Activated naive CD8-positive, alpha-beta T cell treated with anti-CD3 and anti-CD28 coated beads, Interleukin-2, amount 10 ng/mL, durations not matched to agents 7 days and 5 days (primary cell): ENCODE measurements around the gene TRAF3IP3. TPM values are rescaled to one million over a fixed set of nuclear protein-coding genes. Genes with fewer than 3 reads are reported as not detected.
"Not testable (repeated sequence)": the region's sequence is repeated elsewhere in the genome, so short reads cannot be mapped to it uniquely, and the experiment has no call there.

ENCODE experiments used
- ATAC-seq: fragments of 150-1000 bp; cut with Tn5 transposase; one replicate; pipeline ENCODE4 v1.10.0; 2021; ENCODE audit warnings: low read depth, moderate library complexity
- POLR2A ChIA-PET: fragments of 350-600 bp; sonication (Branson Sonifier 250); formaldehyde crosslinking; loops from one replicate; lab custom pipeline; 2021; ENCODE audit warnings: antibody characterized with exemption; lab: Charles Lee
- DNase-seq: peaks from one replicate; pipeline ENCODE4 v3.0.0; 2021
- H3K27ac Mint-ChIP-seq: one replicate; pipeline ENCODE4 v1.8.0; 2022; ENCODE audit warnings: mild to moderate bottlenecking, mixed read lengths
- H3K27me3 Mint-ChIP-seq: one replicate; pipeline ENCODE4 v1.8.0; 2022; ENCODE audit warnings: mild to moderate bottlenecking, moderate library complexity, mixed read lengths
- H3K36me3 Mint-ChIP-seq: one replicate; pipeline ENCODE4 v1.8.0; 2021; ENCODE audit warnings: mild to moderate bottlenecking, mixed read lengths
- H3K4me1 Mint-ChIP-seq: one replicate; pipeline ENCODE4 v1.8.0; 2021; ENCODE audit warnings: mixed read lengths
- H3K4me3 Mint-ChIP-seq: one replicate; pipeline ENCODE4 v1.8.0; 2022; ENCODE audit warnings: mild to moderate bottlenecking, moderate library complexity, mixed read lengths
- H3K9me3 Mint-ChIP-seq: one replicate; pipeline ENCODE4 v1.8.0; 2021; ENCODE audit warnings: mixed read lengths
- total RNA-seq, 2 experiments: library from RNA; stranded (reverse); gene quantifications; one replicate each; pipeline ENCODE4 v1.2.3, GENCODE V29; 2021

TRAF3IP3 gene
- total RNA-seq, 2 experiments from 2014 or later: 392 to 403 TPM

GRCh38 chr1:209793711-209794110 is 37.9 kb downstream of the TRAF3IP3 start:
- H3K4me1 Mint-ChIP-seq: peaks cover 18% of the 10 kb centered on the region
- H3K36me3 Mint-ChIP-seq, DNase-seq, H3K4me3 Mint-ChIP-seq, H3K27ac Mint-ChIP-seq, ATAC-seq, H3K9me3 Mint-ChIP-seq, H3K27me3 Mint-ChIP-seq, POLR2A ChIA-PET: not testable (repeated sequence)

DNA sequence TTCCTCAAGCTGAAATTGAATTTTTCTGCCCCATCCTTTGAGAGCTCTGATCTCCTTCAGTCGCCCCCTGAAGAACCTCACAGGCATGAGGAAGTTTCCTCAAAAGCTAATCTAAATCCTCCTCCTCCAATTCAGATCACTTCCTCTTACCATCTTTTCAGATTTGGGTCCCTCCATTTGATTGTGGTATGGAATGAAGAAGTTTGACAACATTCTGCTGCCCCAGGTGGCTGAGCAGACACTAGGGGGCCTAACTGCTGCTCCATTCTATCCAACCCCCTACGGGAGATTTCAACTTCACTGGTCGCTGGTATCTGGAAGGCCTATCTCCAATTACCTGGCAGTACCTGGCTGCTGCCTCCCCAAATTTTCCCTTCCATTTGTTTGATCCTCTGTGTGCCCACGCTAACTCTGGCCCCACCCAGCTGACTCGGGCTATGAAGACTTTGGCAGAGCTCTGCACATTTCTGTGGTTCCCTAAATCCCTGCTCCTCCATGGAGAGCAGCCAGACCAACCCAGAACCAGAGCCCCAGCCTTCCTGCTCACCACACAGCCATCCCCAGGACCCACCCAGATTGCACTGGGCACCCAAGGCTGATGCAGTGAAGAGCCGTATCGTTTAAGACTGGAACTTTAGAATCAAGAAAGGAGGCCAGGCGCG is 42.3 kb downstream of the TRAF3IP3 start:
- DNase-seq (no peak), ATAC-seq (no peak)
- H3K36me3 Mint-ChIP-seq: no peaks in the 10 kb centered on the region
- peaks cover 2% of the 10 kb centered on the region for H3K9me3 Mint-ChIP-seq
- H3K27me3 Mint-ChIP-seq: no peaks in the 10 kb centered on the region
- H3K4me1 Mint-ChIP-seq: peaks cover 1% of the 10 kb centered on the region
- no peak overlapping the region for H3K4me3 Mint-ChIP-seq
- H3K27ac Mint-ChIP-seq: no peak overlapping the region
- POLR2A ChIA-PET: no interaction called here

GRCh38 chr1:209800984-209801834 is 45.4 kb downstream of the TRAF3IP3 start:
- Mint-ChIP-seq H3K4me1 (peaks cover 7% of the 10 kb centered on the region), H3K4me3 (no peak overlapping the region), H3K27me3 (no peaks in the 10 kb centered on the region), H3K27ac (no peak overlapping the region), H3K9me3 (no peaks in the 10 kb centered on the region), H3K36me3 (no peaks in the 10 kb centered on the region)
- ATAC-seq (no peak), DNase-seq (no peak)
- POLR2A ChIA-PET: interaction anchor here (0.7 kb wide), 1 partner anchor 17 kb away, joined by 3 read pairs; the partner anchor contains the start of gene C1orf74

DNA sequence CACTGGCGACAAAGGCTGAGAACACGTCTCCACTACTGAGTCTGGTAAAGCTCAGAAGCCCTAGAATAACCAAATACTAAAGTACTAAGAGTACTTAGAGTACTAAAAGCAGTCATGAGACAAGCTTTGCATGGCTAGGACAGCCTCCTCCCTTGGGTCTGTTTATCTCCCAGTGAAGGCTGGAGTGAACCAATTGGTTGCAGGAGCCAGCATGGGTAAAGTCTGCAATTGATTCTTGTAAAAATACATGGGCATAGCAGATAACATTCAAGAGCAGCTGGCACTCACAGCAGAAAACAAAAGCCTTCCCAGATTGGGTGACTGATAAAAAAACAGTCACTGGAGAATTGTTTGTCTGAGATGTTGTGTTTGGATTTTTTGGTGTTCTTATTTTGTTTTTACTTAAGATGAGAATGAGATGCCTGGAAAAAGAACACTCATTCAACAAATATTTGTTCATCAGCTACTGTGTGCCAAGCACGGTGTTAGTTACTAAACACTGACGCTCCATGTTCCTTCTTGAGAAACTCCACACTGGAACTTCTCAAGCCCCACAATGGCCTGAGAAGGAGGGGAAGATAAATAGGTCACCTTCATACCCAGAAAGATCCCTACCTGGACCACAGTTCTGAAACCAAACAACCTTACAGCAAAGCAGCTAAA is 46.4 kb downstream of the TRAF3IP3 start:
- Mint-ChIP-seq H3K36me3 (no peaks in the 10 kb centered on the region), H3K27me3 (no peaks in the 10 kb centered on the region), H3K27ac (no peak overlapping the region), H3K4me3 (no peak overlapping the region), H3K4me1 (peaks cover 7% of the 10 kb centered on the region), H3K9me3 (no peaks in the 10 kb centered on the region)
- ATAC-seq: no peak
- no peak for DNase-seq
- POLR2A ChIA-PET: no interaction called here

DNA sequence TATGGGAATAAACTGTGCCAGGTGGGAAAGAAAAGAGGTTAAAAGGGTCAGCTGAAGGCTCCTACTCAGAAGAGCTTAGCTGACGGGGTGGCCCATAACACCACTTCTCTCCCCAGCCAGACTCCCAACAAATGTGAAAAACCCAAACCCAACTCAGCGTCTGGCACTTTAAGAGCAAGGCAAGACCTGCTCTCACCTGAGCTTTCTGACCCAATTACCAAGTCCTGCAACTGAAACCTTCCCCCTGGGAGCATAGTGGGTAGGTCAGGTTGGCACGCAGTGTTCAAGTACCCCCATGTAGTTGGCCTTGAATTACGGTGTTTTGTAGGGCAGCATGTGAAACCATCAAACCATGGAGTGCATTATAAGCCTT is 46.9 kb downstream of the TRAF3IP3 start:
- no peaks in the 10 kb centered on the region for H3K9me3 Mint-ChIP-seq
- no peaks in the 10 kb centered on the region for H3K27me3 Mint-ChIP-seq
- no peak for DNase-seq
- no peak overlapping the region for H3K4me3 Mint-ChIP-seq
- no peaks in the 10 kb centered on the region for H3K36me3 Mint-ChIP-seq
- POLR2A ChIA-PET: no interaction called here
- peaks cover 7% of the 10 kb centered on the region for H3K4me1 Mint-ChIP-seq
- no peak for ATAC-seq
- H3K27ac Mint-ChIP-seq: no peak overlapping the region

GRCh38 chr1:209803568-209803967 is 47.7 kb downstream of the TRAF3IP3 start:
- Mint-ChIP-seq H3K36me3 (no peaks in the 10 kb centered on the region), H3K27me3 (no peaks in the 10 kb centered on the region), H3K4me1 (peaks cover 7% of the 10 kb centered on the region), H3K4me3 (no peak overlapping the region), H3K9me3 (no peaks in the 10 kb centered on the region), H3K27ac (no peak overlapping the region)
- DNase-seq: no peak
- POLR2A ChIA-PET: no interaction called here
- no peak for ATAC-seq

DNA sequence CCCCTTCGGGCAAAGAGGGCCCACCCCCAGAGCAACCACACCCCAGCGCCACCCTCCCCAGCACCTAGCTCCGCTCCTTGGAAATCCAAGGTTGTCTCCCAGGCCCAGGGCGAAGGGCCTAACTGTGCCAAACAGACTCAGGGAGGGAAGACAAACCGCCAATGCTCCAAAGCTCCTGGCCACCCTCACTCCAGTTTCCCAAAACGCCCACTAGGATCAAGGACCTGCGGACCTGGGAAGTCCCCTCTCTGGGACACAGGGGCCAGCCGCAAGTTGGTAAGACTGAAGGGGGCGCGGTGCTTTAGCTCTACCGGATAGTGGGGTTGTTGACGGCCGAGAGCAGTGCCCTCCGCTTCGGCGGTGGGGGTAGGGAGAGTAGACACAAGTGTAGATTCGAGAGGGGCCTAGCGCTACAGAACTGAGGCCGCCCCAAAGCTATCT is 49.5 kb downstream of the TRAF3IP3 start:
- Mint-ChIP-seq H3K4me3 (peak overlapping the region; percentile 91), H3K27me3 (no peaks in the 10 kb centered on the region), H3K9me3 (no peaks in the 10 kb centered on the region), H3K4me1 (peaks cover 7% of the 10 kb centered on the region), H3K27ac (peak overlapping the region; percentile 91), H3K36me3 (no peaks in the 10 kb centered on the region)
- POLR2A ChIA-PET: interaction anchor here (1.4 to 2.0 kb wide), 3 partner anchors 18 to 37 kb away, joined by 4 to 14 read pairs (median 7); no protein-coding TSS in a partner anchor
- ATAC-seq: no peak
- no peak for DNase-seq

- H3K9me3 Mint-ChIP-seq: no peaks in the 10 kb centered on the region
- peak within 1 kb of the TSS; percentile 91 for H3K27ac Mint-ChIP-seq
- H3K27me3 Mint-ChIP-seq: peaks cover 2% of the 10 kb centered on the region
- H3K36me3 Mint-ChIP-seq: no peaks in the 10 kb centered on the region
- ATAC-seq (peak; percentile 84), DNase-seq (peak; percentile 82)
- peaks cover 7% of the 10 kb centered on the region for H3K4me1 Mint-ChIP-seq
- H3K4me3 Mint-ChIP-seq: peak within 1 kb of the TSS; percentile 91
- POLR2A ChIA-PET: interaction anchor here (0.6 to 2.0 kb wide), 5 partner anchors 19 to 117 kb away, joined by 3 to 14 read pairs (median 4); partner anchors contain the start of gene UTP25
Measured at GRCh38 chr1:209805875-209806760, 50.3 kb downstream of the TRAF3IP3 start, which contains the start of gene IRF6. Gene IRF6 (minus strand): TSS chr1:209806142. CDS start chr1:209801413, 4,729 bp downstream.

GRCh38 chr1:209807509-209807908 is 51.7 kb downstream of the TRAF3IP3 start:
- Mint-ChIP-seq H3K36me3 (no peaks in the 10 kb centered on the region), H3K27me3 (peaks cover 2% of the 10 kb centered on the region), H3K4me3 (no peak overlapping the region), H3K27ac (no peak overlapping the region), H3K4me1 (peaks cover 7% of the 10 kb centered on the region), H3K9me3 (no peaks in the 10 kb centered on the region)
- no peak for DNase-seq
- ATAC-seq: no peak
- POLR2A ChIA-PET: interaction anchor here (2.0 kb wide), 1 partner anchor 39 kb away, joined by 14 read pairs; no protein-coding TSS in a partner anchor

GRCh38 chr1:209808059-209808581 is 52.3 kb downstream of the TRAF3IP3 start:
- Mint-ChIP-seq H3K4me1 (peaks cover 7% of the 10 kb centered on the region), H3K27ac (no peak overlapping the region), H3K4me3 (no peak overlapping the region), H3K9me3 (no peaks in the 10 kb centered on the region), H3K36me3 (no peaks in the 10 kb centered on the region), H3K27me3 (peaks cover 2% of the 10 kb centered on the region)
- DNase-seq (no peak), ATAC-seq (no peak)
- POLR2A ChIA-PET: no interaction called here

DNA sequence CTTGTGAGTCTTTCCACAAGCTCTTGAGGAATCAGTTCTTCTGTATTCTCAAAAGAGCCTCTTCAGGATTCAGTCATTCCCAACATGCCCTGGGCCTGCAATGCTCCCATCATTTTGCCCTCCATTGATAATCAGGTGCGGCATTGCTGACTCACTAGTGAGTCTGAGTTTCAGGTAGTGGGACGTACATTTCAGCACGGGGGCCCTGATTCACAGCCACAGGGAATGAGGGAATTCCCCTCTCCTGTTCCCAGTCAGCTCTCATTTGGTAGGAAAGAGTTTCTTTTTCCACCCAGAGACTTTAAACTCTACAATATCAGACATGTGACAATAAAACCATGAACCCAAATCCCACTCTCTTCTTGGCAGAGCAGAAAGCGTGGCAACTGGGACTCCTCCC is 53.8 kb downstream of the TRAF3IP3 start:
- H3K27ac Mint-ChIP-seq: no peak overlapping the region
- no peaks in the 10 kb centered on the region for H3K9me3 Mint-ChIP-seq
- no peak overlapping the region for H3K4me3 Mint-ChIP-seq
- no peaks in the 10 kb centered on the region for H3K36me3 Mint-ChIP-seq
- no peak for DNase-seq
- H3K4me1 Mint-ChIP-seq: peaks cover 7% of the 10 kb centered on the region
- no peak for ATAC-seq
- POLR2A ChIA-PET: no interaction called here
- H3K27me3 Mint-ChIP-seq: peaks cover 2% of the 10 kb centered on the region

DNA sequence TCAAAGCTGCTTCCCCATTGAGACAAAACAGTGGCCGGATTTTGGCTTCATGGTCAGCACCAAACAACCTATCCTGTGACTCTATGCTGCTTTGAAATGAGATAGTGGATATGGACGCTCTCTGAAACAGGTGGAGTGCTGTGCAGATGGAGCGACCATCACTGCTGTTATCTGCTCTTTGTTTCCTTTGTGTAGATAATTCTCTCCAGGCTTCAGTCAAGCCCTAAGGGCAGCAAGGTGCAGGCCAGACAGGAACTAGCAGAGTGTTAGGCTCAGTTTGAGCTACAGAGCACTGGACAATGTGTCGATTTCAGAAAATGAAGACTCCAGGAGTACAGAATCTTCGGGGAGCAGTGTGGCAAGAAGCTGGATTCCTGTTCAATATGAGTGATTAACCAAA is 54.9 kb downstream of the TRAF3IP3 start:
- H3K36me3 Mint-ChIP-seq: no peaks in the 10 kb centered on the region
- no peak overlapping the region for H3K4me3 Mint-ChIP-seq
- POLR2A ChIA-PET: no interaction called here
- H3K27me3 Mint-ChIP-seq: peaks cover 2% of the 10 kb centered on the region
- H3K9me3 Mint-ChIP-seq: no peaks in the 10 kb centered on the region
- peaks cover 5% of the 10 kb centered on the region for H3K4me1 Mint-ChIP-seq
- no peak overlapping the region for H3K27ac Mint-ChIP-seq
- no peak for ATAC-seq
- DNase-seq: no peak
